GM21619 (cell line): ENCODE results near the gene ZBTB7C.

Experiments used
- ATAC-seq: cut with Tn5 transposase; IDR thresholded peaks from one replicate; pipeline ENCODE4 v1.9.1; 2021; ENCODE audit not compliant: unreplicated experiment

The ZBTB7C gene

DNA sequence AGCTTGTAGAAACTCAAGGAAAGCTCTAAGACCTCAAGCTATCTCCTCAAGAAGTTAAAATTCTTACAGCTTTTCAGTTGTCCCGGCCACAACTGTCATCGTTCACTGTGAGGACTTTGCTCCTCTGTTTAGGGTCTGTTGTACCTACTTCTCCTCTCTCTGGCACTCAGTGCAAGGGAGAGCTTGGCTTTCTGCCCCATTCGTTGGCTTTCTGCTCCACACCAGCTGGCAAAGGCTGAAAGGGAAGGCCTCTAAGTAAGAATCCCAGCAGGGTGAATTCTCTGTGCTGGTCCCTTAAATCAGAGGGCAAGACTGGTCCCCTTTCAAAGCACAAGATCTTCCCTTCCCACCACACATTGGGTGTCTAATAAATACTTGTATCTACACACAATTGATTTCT lies 17.3 kb downstream of the ZBTB7C start:
- no peak for ATAC-seq

DNA sequence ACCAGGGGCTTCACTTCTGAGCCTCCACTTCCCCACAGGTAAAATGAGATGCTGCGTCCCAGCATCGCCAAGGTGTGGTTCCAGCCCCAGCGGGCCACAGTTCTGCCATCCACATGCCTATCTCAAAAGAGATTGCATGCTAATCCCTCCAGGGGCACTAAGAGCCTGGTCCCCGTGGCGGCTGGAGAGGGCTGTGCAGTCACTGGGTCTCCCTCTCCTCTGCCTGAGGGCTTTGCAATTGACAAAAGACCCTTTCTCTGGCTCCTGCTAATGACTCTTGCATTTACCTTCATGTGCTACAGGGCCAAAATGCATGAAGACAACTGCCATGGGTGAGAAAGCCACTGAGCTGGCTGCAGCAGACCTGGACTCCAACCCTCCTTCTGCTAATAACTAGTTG lies 18.5 kb downstream of the ZBTB7C start:
- no peak for ATAC-seq

DNA sequence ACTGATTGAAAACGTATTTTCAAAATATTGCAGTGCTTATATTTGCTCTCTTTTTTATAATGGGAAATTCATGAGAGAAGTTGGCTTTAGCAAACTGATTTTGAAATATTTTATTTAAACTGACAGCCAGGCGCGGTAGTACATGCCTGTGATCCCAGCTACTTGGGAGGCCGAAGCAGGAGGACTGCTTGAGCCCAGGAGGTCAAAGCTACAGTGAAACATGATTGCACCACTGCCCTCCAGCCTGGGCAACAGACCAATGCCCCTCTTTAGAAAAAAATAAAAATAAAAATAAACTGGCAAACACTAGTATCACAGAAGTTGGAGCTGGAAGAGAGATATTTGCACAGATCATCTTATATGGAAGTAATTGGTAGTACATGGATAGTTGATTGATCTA lies 20.7 kb downstream of the ZBTB7C start:
- no peak for ATAC-seq

DNA sequence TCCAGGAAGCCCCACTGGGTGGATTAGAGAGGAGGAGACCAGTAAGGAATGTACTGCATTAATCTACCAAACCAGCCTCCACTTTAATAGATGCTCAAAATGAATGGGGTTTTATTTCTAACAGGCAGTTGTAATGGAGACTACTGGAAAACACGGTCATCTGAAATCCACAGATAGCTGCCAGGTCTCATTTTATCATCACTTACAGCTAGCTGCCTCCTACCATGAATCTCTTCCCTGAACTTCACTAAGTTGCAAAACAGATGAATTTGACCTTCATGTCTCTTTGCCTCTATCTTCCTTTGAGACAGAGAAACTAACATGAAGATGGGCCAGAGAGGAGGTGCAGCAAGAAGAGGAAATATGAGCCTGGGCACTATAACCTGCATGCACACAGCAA lies 21.9 kb downstream of the ZBTB7C start:
- no peak for ATAC-seq

DNA sequence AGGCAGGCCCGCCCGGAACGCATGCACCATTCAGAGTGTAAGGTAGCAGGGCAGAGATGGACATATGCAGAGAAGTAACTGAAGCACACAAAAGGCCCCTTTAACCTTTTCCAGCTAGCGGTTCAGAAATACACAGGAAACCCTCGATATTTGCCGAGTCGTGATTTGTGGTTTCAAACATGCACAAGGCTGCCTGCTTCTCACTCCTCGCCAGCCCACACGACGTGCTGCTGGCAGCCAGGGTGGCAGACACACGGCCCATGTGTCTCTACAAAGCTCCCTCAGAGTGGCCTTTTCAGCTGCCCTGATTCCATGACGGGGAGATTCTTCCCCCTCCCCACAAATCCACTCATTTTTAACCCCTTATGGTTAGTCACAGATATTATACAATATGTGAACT lies 23.6 kb downstream of the ZBTB7C start:
- ATAC-seq = no peak

DNA sequence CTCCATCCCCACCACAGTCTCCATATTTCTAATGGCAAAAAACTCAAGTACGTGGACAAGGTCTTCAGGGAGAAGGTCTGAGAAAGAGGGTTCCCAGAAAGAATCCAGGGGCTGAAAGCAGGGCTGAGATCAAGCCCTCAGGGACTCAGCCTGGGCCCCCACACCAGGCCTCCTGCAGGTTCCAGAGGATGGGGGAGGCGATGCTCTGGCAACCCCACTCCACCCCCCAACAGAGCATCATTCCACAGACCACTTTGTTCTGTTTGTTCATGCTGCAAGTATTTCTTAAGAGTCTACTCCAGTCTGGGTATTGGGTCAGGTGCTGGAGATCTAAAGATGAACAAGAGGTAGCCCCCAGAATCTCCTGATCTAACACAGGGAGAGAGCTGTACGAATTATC lies 32.2 kb downstream of the ZBTB7C start:
- no peak for ATAC-seq

DNA sequence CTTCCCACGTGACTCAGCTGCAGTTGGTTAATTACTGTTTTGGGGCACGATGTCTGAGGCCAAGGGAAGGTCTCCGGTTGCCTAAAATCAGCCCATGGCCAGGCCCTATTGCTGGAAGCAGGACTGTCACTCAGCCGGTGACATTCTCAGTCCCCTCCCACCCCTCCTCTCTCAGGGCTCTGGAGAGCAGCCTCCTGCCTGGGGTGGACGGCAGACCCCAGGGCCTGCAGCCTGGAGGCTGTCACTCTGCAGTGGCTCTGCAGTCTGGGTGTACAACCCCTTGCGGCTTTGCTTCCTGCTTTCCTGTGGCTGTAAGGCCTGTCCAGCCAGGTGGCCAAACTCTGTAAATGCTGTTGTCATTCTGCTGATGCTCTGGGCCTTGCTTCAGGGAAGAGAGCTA lies 32.8 kb downstream of the ZBTB7C start:
- no peak for ATAC-seq

DNA sequence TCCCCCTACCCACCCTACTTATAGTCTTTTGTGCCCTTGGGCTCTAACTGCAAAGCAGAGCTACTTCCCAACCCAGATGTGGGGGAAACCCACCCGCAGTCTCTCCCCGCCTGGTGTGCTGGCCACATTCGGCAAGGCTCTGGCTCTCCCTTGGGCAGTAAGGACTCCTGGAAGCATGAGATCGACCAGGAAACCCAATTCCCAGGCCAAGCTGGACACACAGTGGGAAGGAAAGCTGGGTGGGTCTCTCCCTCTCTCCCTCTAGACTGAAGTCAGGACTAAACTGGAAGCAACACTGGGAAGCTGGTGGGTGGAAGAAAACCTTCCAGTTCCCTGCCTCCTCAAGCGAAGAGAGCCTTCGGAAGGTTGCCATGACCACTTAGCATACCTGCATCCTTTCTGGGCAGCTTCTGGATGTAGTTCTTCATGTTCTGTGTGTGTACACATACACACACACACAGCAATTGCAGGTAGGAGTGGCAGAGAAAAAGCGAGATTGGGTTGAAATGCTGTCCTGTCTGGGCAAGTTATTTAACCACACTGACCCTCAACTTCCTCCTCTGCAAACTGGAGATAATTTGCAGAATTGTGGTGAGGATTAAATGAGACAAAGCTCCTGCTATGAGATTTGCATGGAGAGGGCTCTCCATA lies 33.9 kb downstream of the ZBTB7C start:
- ATAC-seq = no peak

DNA sequence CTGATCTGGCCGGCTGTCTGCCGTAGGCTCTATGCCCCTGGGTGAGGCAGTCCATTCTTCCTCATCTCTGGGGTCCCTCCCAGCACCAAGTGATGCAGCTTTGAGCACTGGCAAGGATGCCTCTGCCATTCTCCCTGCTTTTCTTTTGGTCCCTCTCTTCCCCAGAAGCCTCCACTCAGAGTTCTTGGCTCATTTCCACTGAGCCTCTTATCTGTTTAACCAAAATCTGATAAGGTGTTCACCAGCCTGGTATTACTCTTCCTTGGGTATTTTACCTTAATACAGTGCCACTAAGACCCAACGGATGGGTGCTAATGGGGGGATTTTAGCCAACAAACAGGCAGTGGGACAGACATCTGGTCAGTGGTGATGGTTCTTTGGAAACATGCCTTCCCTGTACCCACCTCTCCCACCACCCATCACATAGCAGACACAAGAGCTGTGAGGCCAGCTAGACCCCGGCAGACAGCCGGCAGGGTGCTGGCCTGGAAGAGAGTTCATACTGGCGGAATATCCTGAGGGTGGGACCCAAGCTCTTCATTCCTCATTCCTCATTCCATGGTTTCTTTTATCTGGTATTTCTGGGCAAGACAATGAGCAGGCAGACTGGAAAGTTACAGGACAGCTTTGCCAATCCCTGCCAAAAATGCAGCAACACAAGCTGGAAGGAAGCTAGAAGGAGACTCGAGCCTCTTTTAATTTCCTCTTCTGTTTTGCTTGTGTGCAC lies 34.6 kb downstream of the ZBTB7C start:
- ATAC-seq = no peak

DNA sequence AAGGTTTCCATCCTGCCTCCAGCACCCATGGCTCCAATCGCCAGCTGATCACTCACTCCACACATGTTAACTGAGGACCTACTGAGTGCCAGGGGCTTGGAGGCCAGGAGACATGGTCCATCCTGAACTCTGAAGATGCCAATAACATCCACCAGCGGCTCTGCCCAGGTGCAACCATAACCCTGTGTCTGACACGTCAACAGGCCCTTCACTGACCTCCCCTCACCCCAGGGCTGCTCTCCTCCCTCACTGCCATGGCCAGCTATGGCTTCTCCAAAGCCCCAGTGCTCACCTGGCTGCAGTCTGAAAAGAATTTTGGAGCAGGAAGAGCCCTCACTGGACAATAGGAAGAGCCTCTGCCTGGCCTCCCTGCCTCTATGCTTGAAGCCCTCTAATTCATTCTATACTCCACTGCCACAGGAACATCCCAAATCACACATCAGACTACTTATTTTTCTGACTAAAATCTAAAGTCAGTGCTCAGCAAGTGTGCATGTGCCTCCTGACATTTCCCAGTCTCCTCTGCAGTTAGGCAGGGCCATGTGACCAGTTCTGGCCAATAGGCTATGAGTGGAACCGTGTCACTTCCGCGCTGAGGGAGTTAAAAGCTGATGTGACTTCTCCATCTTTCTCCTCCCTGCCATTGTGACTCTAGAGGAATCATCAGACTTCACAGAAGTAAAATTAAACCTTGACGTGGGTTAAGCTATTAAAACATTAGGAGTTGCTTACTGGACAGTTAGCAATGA lies 37.2 kb downstream of the ZBTB7C start:
- ATAC-seq = no peak

DNA sequence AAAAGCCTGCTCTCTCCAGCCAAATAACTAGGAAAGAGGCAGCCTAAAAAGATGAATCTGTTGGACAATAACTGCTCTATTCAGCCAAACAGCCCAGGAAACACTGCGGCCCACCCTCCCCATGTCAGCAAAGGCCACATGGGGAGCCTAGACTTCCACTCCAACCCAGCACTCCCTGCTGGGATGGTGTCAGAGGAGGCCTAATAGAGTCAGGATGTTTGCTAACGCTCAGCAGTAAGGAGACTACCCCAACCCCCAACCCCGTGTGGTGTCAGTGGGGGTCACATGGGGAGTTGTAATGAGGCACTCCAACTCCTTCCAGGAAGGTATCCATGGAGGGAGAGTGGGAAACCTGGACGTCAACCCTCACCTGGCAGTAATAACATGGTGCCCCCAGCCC lies 41.6 kb downstream of the ZBTB7C start:
- no peak for ATAC-seq

DNA sequence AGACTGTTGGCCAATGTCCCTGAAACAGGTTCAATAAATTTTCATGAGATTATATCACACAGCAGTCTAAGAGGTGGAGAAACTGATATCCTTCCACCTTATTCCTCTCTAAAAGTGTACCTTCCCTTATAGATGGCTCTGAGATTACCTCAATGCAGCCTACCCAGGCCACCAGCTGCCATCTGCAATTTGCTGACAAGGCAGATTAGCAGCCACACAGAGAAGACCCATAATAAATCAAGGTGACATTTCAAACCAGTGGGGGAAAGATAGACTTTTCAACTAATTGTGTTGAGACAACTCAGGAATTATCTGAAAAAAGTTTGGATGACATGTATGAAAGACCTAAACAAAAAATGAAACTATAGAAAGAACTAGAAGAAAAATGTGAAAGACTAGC lies 43.2 kb downstream of the ZBTB7C start:
- no peak for ATAC-seq

DNA sequence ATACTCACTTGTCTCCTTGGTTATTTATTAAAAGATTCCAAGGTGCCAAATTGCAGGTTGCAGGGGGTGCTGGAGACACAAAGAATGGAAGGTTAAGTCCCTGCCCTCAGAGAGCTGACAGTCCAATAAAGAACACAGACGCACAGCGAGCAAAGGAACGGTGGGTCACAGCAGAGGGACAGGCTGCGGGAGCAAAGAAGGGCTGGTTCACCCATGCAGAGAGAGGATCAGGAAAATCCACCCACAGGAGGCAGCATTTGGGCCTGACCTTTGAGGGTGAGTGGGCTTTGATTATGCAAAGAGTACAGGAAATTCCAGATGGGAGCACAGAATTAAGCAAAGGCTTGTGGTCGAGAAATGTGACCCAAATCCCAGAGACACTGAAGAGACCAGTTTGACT lies 45.0 kb downstream of the ZBTB7C start:
- ATAC-seq = no peak

DNA sequence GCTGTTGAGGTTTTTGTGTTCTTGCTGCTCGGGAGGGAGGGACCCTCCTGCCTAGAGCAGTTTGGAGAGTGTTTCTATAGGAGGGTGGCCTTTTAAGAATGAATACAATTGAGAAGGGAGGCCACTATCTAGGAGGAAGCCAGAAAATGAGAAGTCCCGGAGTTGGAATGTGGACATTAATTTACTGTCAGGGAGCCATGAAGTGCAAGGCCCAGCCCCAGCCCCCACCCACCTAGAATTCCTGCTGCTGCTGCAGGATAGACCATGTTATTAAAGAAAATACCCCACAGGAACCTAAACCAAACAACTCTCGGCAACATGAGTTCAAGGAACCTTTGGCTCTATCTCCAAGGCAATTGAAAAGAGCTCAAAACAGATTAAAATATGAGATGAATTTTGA lies 46.0 kb downstream of the ZBTB7C start:
- no peak for ATAC-seq

DNA sequence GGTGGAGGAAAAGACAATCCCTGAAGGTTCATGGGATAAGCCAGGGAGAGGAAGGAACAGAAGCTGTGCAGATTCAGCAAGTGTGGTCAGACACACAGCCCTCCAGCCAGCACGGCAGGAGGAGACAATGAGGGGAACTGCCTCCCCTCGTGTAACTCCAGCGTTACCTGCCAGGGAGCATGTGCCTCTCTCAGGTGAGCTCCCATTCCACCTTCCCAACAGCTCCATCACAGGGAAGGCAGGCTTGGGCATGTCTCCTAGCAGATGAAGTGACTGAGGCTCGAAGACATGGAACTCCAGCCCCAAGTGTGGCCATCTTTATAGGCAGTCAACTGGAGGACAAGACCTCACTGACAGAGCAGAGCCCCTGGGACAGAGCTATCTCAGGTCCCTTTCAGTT lies 47.4 kb downstream of the ZBTB7C start:
- ATAC-seq = no peak

DNA sequence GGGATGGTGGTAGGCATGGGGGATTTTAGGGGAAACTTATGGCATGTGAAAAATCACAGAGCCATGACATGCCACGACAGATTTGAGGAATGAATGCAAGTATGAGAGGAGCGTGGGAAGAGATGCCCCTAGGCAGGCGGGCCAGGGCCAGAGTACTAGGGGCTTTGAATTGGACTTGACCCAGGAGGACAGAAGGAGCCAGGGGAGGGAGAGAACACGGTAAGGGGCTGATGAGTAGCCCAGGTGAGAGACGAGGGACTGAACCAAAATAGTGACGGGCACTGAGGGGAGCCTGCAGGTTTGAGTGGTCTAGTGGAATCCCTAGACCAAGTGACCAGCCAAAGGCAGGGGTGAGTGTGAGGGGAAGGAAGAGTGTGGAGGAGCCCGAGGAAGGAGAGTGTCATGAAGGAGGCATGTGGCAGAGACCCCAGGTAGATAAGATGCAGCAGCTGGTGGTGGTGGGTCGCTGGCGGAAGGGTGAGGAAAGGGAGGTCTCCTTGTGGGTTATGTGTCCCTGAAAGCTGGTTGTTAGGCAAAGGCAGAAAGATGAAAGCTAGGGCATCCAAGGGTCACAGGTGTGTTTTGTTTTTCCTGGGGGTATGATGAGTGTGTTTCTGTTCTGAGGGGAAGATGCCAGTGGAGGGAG lies 48.7 kb downstream of the ZBTB7C start:
- no peak for ATAC-seq

DNA sequence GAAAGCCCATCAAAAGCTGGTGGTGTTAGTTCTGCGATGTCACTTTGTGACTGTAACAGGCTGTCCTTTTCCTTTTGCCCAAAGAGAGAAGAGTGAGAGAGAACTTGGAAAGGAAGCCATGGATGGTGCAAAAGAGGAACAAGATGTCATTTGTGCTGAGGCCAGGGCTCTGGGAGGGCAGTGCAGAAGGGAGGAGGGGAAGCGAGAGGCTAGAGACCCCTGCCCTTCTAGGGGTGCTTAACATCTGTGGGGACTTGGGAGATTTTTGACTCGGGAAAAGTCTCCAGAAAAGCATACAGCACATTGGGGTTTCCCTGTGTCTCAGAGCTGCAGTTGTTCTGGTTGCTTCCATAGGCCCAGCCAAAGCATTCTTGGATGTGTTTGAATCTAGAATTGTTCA lies 49.6 kb downstream of the ZBTB7C start:
- no peak for ATAC-seq

DNA sequence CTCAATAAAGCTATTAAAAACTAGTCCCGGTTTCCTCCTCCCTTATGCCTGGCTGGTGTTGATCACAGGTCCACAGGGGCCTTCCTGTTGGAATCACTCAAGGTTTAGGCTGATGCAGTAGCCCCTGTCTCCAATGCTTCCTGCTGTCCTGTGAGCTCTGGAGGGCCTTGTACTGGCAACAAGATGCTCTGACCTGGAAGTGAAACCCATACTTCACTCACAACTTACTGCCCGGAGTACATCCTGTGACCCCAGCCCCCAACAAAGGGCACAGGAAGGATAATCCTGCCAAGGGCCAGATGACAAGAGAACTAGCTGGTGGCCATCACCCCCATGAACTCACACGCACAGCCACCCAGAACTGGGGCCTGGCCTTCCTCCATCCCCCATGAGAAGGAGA lies 50.3 kb downstream of the ZBTB7C start:
- no peak for ATAC-seq

DNA sequence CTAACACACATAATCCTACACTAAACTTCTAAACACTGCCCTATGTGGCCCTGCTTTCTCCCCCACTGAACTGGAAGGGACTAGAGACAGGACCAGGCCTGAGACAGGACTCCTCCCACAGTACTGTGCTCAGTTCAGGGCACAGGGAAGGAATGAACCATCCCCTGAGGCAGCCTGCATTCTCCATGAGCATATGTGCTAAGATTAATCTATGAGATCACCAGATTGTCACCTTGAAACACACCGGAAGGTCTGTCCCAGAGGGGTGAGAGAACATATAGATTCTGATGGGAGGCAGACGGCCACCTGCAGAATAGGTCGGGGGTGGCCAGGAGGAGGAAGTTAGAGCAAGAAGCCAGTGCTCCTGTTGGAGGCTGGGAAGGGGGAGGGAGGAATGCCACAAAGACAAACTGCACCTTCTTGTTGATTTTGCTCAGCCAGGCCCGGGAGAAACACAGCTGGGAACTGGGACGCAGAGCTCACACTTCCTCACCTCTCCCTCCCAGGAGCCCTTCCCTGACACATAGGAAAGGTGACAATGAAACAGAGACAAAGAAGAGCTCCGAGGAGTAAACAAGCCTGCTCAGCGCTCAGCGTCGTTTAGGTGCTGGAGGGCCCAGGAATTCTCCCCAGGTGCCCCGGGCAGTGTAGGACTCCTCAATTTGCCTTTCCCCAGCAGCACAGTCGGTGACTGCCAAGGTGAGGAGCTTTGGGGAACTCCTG lies 52.1 kb downstream of the ZBTB7C start:
- no peak for ATAC-seq

DNA sequence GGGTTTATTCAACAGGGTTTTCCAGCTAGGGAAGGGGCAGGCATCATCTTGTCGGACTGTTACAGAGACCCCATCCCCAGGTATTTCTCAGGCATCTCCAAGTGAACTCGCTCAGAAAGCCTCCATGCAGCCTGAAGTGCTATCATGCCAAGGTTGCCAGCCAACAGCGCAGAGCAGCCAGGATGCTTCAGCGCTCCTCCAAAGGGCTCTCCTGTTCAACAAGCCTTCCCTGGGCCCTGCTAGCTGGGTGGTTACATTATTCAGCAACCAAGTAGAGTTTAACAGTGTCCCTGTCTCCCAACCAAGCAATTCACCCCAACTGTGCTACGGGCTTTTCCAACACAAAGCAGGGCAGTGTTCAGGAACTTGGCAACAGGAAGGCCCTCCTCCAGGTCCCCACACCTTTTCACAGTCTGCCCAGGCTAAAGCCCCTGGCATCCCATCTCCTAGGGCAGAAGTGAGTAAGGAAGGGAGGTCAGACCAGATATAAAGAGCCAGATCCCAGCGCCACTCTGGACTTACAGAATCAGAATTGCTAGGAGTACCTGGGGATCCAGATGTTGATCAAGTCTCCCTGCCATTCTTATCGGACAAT lies 52.9 kb downstream of the ZBTB7C start:
- ATAC-seq = no peak
